Astrocyte of the spinal cord (primary cell): ENCODE measurements around the gene AFG3L2.
A peak's percentile ranks its signal among the peaks of the same experiment; 100 is the strongest.

Experiments used
- DNase-seq: peaks from one replicate; pipeline ENCODE4 v3.0.0; 2011; ENCODE audit warnings: low read depth, low spot score
- H3K4me3 ChIP-seq: 2 replicates; pipeline ENCODE4 v1.5.1; 2011; ENCODE audit warnings: low read depth, mild to moderate bottlenecking, low read length, moderate library complexity
- in situ Hi-C: cut with HindIII; loops from 2 replicates; pipeline ENCODE4 v1.10.0; 2017; ENCODE audit warnings: low sequenced_read_pairs
- TF ChIP-seq, protein P1 (sequence below): IDR thresholded peaks from 2 replicates; pipeline ENCODE4 v1.5.1; 2012; ENCODE audit warnings: low read depth, mild to moderate bottlenecking, low read length, inconsistent platforms

AFG3L2 gene

DNA sequence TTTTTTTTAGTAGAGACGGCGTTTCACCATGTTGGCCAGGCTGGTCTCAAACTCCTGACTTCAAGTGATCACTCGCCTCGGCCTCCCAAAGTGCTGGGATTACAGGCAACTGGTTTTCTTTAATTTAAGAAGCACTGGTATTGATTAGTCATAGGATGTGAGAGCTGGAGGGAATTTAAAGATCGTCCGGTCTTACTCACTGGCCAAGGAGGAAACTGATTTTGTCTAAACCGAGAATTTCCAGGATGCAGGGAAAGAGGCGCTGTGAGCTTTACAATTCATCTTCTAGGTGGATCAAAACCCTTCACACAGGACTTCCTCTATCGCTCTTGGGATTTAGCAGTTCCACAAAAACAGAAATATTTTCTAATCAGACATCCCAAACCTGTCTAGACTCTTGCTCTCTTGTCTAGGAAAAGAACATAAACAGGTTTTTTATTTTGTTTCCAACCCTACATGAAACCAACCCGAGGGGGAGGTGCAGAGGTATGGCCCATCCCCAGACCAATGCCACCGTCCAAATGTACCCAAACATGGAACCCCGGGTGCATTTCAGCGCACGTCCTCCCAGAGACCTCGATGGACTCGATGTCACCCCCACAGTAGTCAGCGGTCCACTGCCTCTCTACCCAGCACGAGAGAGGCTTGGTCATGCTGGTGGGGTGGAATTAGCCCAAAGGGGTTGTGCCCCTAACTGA, 81.5 kb downstream of the AFG3L2 start:
- TF ChIP-seq, protein P1, sequence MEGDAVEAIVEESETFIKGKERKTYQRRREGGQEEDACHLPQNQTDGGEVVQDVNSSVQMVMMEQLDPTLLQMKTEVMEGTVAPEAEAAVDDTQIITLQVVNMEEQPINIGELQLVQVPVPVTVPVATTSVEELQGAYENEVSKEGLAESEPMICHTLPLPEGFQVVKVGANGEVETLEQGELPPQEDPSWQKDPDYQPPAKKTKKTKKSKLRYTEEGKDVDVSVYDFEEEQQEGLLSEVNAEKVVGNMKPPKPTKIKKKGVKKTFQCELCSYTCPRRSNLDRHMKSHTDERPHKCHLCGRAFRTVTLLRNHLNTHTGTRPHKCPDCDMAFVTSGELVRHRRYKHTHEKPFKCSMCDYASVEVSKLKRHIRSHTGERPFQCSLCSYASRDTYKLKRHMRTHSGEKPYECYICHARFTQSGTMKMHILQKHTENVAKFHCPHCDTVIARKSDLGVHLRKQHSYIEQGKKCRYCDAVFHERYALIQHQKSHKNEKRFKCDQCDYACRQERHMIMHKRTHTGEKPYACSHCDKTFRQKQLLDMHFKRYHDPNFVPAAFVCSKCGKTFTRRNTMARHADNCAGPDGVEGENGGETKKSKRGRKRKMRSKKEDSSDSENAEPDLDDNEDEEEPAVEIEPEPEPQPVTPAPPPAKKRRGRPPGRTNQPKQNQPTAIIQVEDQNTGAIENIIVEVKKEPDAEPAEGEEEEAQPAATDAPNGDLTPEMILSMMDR = no peak
- no peak for DNase-seq
- in situ Hi-C loops = no loop called here

DNA sequence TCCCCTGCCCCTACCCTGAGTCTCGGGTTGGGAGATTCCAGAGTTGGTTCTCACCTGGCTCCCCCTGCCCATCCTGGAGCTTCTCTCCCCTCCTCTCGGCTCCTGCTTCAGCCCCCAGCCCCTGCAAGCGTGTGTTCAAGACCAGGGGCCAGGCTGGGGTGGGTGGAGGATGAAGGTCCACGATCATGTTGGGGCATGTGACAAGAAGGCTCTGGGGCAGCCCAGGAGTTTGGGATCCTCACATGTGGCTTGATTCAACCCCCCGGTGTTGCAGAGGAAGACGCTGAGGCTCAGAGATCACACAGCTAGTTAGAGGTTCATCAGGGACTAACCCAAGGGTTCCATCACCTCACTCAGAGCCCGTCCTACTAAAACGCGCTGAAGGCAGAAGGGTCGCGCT, 83.2 kb downstream of the AFG3L2 start:
- in situ Hi-C loops = no loop called here

More for the DNA sequence above, 81.5 kb downstream of the AFG3L2 start:
- H3K4me3 ChIP-seq = no peak overlapping the region

DNA sequence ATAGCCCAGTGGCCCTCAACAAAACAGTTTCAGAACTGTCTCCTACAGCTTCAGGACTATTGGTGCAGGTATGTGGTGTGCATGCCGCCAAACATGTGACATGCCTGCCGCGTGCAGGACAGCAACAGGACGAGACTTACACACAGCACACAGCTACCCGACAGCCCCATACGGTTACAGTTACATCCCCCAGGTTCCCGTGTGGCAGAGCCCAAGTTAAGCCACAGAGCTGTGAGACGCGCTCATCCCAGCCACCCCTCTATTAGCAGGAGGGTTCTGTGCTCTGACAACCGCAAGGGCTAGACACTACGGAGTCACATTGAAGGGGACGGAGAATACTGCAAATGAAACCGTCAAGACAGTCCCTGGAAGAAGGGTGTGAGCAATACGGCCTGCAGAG, 85.3 kb downstream of the AFG3L2 start:
- H3K4me3 ChIP-seq = no peak overlapping the region
- no peak for DNase-seq
- in situ Hi-C loops = no loop called here
- TF ChIP-seq, protein P1 = no peak

More for the DNA sequence above, 83.2 kb downstream of the AFG3L2 start:
- TF ChIP-seq, protein P1 = no peak
- no peak overlapping the region for H3K4me3 ChIP-seq
- no peak for DNase-seq

DNA sequence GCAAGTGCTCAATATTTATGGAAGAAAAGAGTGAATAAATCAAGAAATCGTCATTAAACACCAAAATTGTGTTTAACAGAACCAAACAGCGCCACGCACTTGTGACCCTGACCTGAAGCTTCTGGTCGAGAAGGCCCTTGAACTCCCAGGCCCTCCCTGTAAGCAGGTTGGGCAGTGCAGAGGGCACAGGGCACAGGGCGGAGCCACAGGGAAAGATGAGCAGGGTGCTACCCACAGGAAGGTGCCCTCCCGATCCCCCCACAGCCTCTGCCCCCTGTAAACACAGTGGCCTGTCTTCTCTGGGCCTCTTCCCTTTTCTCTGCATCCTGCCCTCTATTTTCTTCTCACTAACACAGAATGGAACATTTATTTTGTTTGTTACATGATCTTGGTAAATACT, 85.9 kb downstream of the AFG3L2 start:
- no peak for DNase-seq
- in situ Hi-C loops = no loop called here
- TF ChIP-seq, protein P1 = no peak
- H3K4me3 ChIP-seq = no peak overlapping the region

DNA sequence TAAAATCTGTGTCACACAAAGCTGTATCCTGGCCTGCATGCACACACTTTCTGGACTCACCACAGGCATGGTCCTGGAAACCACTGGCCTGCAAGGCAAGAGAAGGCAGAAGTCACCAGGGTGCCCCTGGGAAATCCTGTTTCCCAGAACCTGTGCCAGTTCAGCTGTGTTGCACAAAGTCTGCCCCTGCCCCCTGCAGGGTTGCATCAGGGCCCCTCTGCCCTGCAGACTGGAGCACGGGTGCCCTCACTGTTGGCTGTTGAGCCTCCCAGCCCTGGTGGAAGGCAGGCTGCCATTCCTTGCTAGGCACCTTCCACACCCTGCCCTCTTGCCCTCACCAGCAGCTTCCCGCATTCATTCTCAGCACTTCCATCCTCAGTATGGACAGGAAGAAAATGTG, 86.9 kb downstream of the AFG3L2 start:
- in situ Hi-C loops = no loop called here
- no peak overlapping the region for H3K4me3 ChIP-seq
- TF ChIP-seq, protein P1 = no peak
- DNase-seq = no peak

DNA sequence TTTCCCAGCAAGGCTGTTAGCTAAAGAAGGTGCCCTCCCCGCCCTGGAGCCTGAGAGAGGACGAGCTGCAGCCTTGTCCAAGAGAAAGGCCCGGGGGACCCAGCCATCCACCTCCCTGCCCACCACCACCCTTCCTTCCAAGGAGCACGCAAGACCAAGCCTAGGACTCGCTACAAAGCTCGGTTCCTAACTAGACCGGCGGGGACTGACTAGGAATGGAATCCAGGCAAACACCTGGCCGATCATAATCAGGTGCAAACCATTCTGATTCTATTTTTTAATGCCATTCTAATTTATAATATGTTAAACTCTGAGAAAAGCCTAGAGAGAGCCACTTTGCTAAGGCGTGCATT, 88.6 kb downstream of the AFG3L2 start:
- TF ChIP-seq, protein P1 = no peak
- DNase-seq = no peak
- H3K4me3 ChIP-seq = peak overlapping the region; percentile 49
- in situ Hi-C loops = no loop called here
